A549 (cell line): ENCODE results near the gene GNAS-AS1. TPM values are rescaled to one million over a fixed set of nuclear protein-coding genes. Genes with fewer than 3 reads are reported as not detected.

ENCODE experiments used
- ATAC-seq, 2 experiments: fragments of 200-7000 bp in 1 of 2; fragments of >200 bp in 1 of 2; cut with Nextera tagmentation in 1 of 2; cut with Tn5 transposase in 1 of 2; 3 replicates each; pipeline versions ENCODE4 v1.8.0 to v1.9.1; 2018 to 2020; ENCODE audit warnings: mild to moderate bottlenecking in 1 of 2, moderate library complexity in 1 of 2
- CTCF ChIA-PET: fragments of 300-600 bp; sonication (Branson Sonifier 250); formaldehyde crosslinking; extraction: SDS; loops from one replicate; lab custom pipeline; 2021; ENCODE audit warnings: antibody characterized with exemption, inconsistent platforms; lab: Yijun Ruan, JAX
- POLR2A ChIA-PET: fragments of 350-600 bp; formaldehyde crosslinking; extraction: SDS; loops from one replicate; lab custom pipeline; 2021; ENCODE audit warnings: antibody characterized with exemption, inconsistent platforms; lab: Yijun Ruan, JAX
- DNase-seq, 2 experiments: peaks; one replicate each; pipeline versions ENCODE4 v3.0.0 to v3.0.0-alpha.2; 2011 to 2016; ENCODE audit warnings: low read depth in 1 of 2, low spot score in 1 of 2
- FAIRE-seq: peaks from 2 replicates; lab custom pipeline; 2011; peaks lifted over from hg19 to GRCh38; lab: Jason Lieb, UNC
- H3K27ac ChIP-seq, 2 experiments: fragments of >200 bp; sonication (Bioruptor Twin); formaldehyde crosslinking; 3 replicates each; pipeline ENCODE4 v1.5.1; 2016 to 2017
- H3K4me1 ChIP-seq: fragments of >200 bp; sonication (Bioruptor Twin); formaldehyde crosslinking; 3 replicates; pipeline ENCODE4 v1.6.1; 2016
- H3K4me2 ChIP-seq: fragments of >200 bp; sonication (Bioruptor Twin); formaldehyde crosslinking; 3 replicates; pipeline ENCODE4 v1.6.1; 2016
- H3K4me3 ChIP-seq: fragments of >200 bp; sonication (Bioruptor Twin); formaldehyde crosslinking; 3 replicates; pipeline ENCODE4 v1.5.1; 2016
- H3K9me3 ChIP-seq: fragments of >200 bp; sonication (Bioruptor Twin); formaldehyde crosslinking; 3 replicates; pipeline ENCODE4 v1.6.1; 2016
- BCL3 ChIP-seq: fragments of >200 bp; sonication (Bioruptor Twin); formaldehyde crosslinking; IDR thresholded peaks from 3 replicates; pipeline ENCODE4 v1.6.1; 2016
- CEBPB ChIP-seq, 2 experiments: fragments of >200 bp in 1 of 2; sonication (Bioruptor Twin) in 1 of 2; formaldehyde crosslinking in 1 of 2; IDR thresholded peaks; 2 replicates each; pipeline ENCODE4 v1.6.1; 2012 to 2016
- CHD2 ChIP-seq: fragments of 150-350 bp; IDR thresholded peaks from 2 replicates; pipeline ENCODE4 v1.6.1; 2014; ENCODE audit warnings: low read length; ENCODE audit not compliant: partially characterized antibody
- ELK1 ChIP-seq: fragments of 150-350 bp; IDR thresholded peaks from 2 replicates; pipeline ENCODE4 v1.6.1; 2014; ENCODE audit warnings: low read depth, mild to moderate bottlenecking, low read length
- EP300 ChIP-seq, 2 experiments: fragments of >200 bp; sonication (Bioruptor Twin); formaldehyde crosslinking; IDR thresholded peaks; 2 replicates in 1 of 2; 3 replicates in 1 of 2; pipeline ENCODE4 v1.6.1; 2016 to 2017
- ESRRA ChIP-seq: fragments of 150-350 bp; IDR thresholded peaks from 2 replicates; pipeline ENCODE4 v1.6.1; 2014; ENCODE audit warnings: mild to moderate bottlenecking, low read length, borderline replicate concordance
- HDAC2 ChIP-seq: fragments of 200-600 bp; sonication (generic); IDR thresholded peaks from 2 replicates; pipeline ENCODE4 v1.6.1; 2016
- HOXB5 ChIP-seq: fragments of 250-450 bp; sonication (Bioruptor Pico); IDR thresholded peaks from 2 replicates; pipeline ENCODE4 v1.5.0; 2020; ENCODE audit warnings: mild to moderate bottlenecking, moderate library complexity
- MAFK ChIP-seq: fragments of 450-650 bp; IDR thresholded peaks from 2 replicates; pipeline ENCODE4 v1.6.1; 2014; ENCODE audit not compliant: partially characterized antibody
- MYC ChIP-seq: IDR thresholded peaks from 2 replicates; pipeline ENCODE4 v1.6.1; 2012; ENCODE audit warnings: mild to moderate bottlenecking, inconsistent platforms, low read length, improper control_type of control experiment, borderline replicate concordance
- RARB ChIP-seq: fragments of 250-450 bp; sonication (Bioruptor Pico); IDR thresholded peaks from 2 replicates; pipeline ENCODE4 v1.8.0; 2021; ENCODE audit warnings: mild to moderate bottlenecking, moderate library complexity
- RFX5 ChIP-seq: fragments of 450-650 bp; IDR thresholded peaks from 2 replicates; pipeline ENCODE4 v1.7.1; 2014; ENCODE audit warnings: antibody characterized with exemption, mild to moderate bottlenecking, moderate library complexity
- RNF2 ChIP-seq: fragments of 200-600 bp; sonication (generic); IDR thresholded peaks from 2 replicates; pipeline ENCODE4 v1.6.1; 2016; ENCODE audit warnings: low read depth, mild to moderate bottlenecking, antibody characterized with exemption, moderate library complexity, borderline replicate concordance
- SMC3 ChIP-seq: fragments of >200 bp; sonication (Bioruptor Twin); formaldehyde crosslinking; IDR thresholded peaks from 3 replicates; pipeline ENCODE4 v1.6.1; 2018; ENCODE audit warnings: inconsistent platforms
- ZSCAN20 ChIP-seq: fragments of 250-450 bp; sonication (Bioruptor Pico); IDR thresholded peaks from 2 replicates; pipeline ENCODE4 v1.8.0; 2022; ENCODE audit warnings: mild to moderate bottlenecking, moderate library complexity
- WGBS: methylation state at CpG from one replicate; pipeline ENCODE4 v1.1.6; 2017; ENCODE audit errors: missing lambda C conversion rate; 5-methylcytosine and 5-hydroxymethylcytosine counted together
- polyA plus RNA-seq, 4 experiments: library from polyadenylated mRNA; depleted of rRNA in 3 of 4; stranded (reverse); fragments of >200 nt; fragmentation: RNase III in 1 of 4; extraction: RNeasy Plus Mini Kit Qiagen cat#74134 plus additional on column Dnase treatment in 1 of 4; gene quantifications; 2 replicates in 3 of 4; 3 replicates in 1 of 4; pipeline ENCODE4 v1.2.3, GENCODE V29; 2011 to 2017
- TF ChIP-seq, protein P1 (sequence below): IDR thresholded peaks from 2 replicates; pipeline ENCODE4 v1.6.1; 2012
- TF ChIP-seq, protein P2 (sequence below): fragments of 200-600 bp; sonication (generic); IDR thresholded peaks from 2 replicates; pipeline ENCODE4 v1.6.1; 2016; ENCODE audit warnings: antibody characterized with exemption, mild to moderate bottlenecking, moderate library complexity

The GNAS-AS1 gene
- polyA plus RNA-seq, 2 of the 4 experiments (the other 2 are of a cell fraction) = not detected

- 43% methylated on average over 10 of the region's 10 CpGs for WGBS
- no peaks in the 10 kb centered on the region for H3K9me3 ChIP-seq
- H3K27ac ChIP-seq = no peak overlapping the region
- ATAC-seq (no peak), DNase-seq (no peak), FAIRE-seq (no peak)
- no peak overlapping the region for H3K4me2 ChIP-seq
- ChIA-PET POLR2A (no interaction called here), CTCF (no interaction called here)
- H3K4me1 ChIP-seq = no peaks in the 10 kb centered on the region
- TF ChIP-seq ESRRA (no peak), HOXB5 (CRISPR knock-in tag) (no peak), ELK1 (no peak), HDAC2 (no peak), EP300 (IDR thresholded peaks at IDR 0.05) (no peak), SMC3 (no peak), RFX5 (no peak), RNF2 (no peak)
- TF ChIP-seq, protein P1, sequence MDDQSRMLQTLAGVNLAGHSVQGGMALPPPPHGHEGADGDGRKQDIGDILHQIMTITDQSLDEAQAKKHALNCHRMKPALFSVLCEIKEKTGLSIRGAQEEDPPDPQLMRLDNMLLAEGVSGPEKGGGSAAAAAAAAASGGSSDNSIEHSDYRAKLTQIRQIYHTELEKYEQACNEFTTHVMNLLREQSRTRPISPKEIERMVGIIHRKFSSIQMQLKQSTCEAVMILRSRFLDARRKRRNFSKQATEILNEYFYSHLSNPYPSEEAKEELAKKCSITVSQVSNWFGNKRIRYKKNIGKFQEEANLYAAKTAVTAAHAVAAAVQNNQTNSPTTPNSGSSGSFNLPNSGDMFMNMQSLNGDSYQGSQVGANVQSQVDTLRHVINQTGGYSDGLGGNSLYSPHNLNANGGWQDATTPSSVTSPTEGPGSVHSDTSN = no peak
- TF ChIP-seq, protein P2, sequence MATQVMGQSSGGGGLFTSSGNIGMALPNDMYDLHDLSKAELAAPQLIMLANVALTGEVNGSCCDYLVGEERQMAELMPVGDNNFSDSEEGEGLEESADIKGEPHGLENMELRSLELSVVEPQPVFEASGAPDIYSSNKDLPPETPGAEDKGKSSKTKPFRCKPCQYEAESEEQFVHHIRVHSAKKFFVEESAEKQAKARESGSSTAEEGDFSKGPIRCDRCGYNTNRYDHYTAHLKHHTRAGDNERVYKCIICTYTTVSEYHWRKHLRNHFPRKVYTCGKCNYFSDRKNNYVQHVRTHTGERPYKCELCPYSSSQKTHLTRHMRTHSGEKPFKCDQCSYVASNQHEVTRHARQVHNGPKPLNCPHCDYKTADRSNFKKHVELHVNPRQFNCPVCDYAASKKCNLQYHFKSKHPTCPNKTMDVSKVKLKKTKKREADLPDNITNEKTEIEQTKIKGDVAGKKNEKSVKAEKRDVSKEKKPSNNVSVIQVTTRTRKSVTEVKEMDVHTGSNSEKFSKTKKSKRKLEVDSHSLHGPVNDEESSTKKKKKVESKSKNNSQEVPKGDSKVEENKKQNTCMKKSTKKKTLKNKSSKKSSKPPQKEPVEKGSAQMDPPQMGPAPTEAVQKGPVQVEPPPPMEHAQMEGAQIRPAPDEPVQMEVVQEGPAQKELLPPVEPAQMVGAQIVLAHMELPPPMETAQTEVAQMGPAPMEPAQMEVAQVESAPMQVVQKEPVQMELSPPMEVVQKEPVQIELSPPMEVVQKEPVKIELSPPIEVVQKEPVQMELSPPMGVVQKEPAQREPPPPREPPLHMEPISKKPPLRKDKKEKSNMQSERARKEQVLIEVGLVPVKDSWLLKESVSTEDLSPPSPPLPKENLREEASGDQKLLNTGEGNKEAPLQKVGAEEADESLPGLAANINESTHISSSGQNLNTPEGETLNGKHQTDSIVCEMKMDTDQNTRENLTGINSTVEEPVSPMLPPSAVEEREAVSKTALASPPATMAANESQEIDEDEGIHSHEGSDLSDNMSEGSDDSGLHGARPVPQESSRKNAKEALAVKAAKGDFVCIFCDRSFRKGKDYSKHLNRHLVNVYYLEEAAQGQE = no peak
- H3K4me3 ChIP-seq = no peak overlapping the region
Measured at GRCh38 chr20:58810879-58811250, 39.8 kb downstream of the GNAS-AS1 start.

GRCh38 chr20:58810116-58810878 lies 40.4 kb downstream of the GNAS-AS1 start:
- 69% methylated on average over 19 of the region's 19 CpGs for WGBS
- FAIRE-seq = no peak
- no peak for ATAC-seq
- no peak overlapping the region for H3K4me3 ChIP-seq
- TF ChIP-seq CHD2 (no peak), CEBPB (IDR thresholded peaks at IDR 0.05) (no peak), MAFK (no peak)
- DNase-seq = no peak
- no peaks in the 10 kb centered on the region for H3K4me1 ChIP-seq
- ChIA-PET CTCF (no interaction called here), POLR2A (no interaction called here)
- no peak overlapping the region for H3K27ac ChIP-seq
- no peak overlapping the region for H3K4me2 ChIP-seq
- no peaks in the 10 kb centered on the region for H3K9me3 ChIP-seq

GRCh38 chr20:58808271-58809046 lies 42.2 kb downstream of the GNAS-AS1 start:
- no peak overlapping the region for H3K4me2 ChIP-seq
- DNase-seq (no peak), ATAC-seq (no peak), FAIRE-seq (no peak)
- H3K4me1 ChIP-seq = no peaks in the 10 kb centered on the region
- POLR2A ChIA-PET = no interaction called here
- 65% methylated on average over 16 of the region's 17 CpGs for WGBS
- H3K4me3 ChIP-seq = no peak overlapping the region
- TF ChIP-seq BCL3 (no peak), MYC (no peak), ZSCAN20 (CRISPR knock-in tag) (no peak), CEBPB (IDR thresholded peaks at IDR 0.05) (no peak), RARB (CRISPR knock-in tag) (no peak)
- H3K9me3 ChIP-seq = no peaks in the 10 kb centered on the region
- no peak overlapping the region for H3K27ac ChIP-seq
- CTCF ChIA-PET = no interaction called here
